GM21619 (cell line): ENCODE data around the gene RADIL.
"Not testable (repeated sequence)": the region's sequence is repeated elsewhere in the genome, so short reads cannot be mapped to it uniquely, and the experiment has no call there.

ENCODE experiments used
- ATAC-seq: cut with Tn5 transposase; IDR thresholded peaks from one replicate; pipeline ENCODE4 v1.9.1; 2021; ENCODE audit not compliant: unreplicated experiment

RADIL gene

GRCh38 chr7:4883372-4884144, at the start of gene RADIL:
Gene RADIL (minus strand): TSS chr7:4883716. CDS start chr7:4878139, 5,577 bp downstream.
- ATAC-seq, result peak; percentile 79

- no peak for ATAC-seq
Observed at GRCh38 chr7:4931943-4932342, 48.4 kb upstream of the RADIL start.

DNA sequence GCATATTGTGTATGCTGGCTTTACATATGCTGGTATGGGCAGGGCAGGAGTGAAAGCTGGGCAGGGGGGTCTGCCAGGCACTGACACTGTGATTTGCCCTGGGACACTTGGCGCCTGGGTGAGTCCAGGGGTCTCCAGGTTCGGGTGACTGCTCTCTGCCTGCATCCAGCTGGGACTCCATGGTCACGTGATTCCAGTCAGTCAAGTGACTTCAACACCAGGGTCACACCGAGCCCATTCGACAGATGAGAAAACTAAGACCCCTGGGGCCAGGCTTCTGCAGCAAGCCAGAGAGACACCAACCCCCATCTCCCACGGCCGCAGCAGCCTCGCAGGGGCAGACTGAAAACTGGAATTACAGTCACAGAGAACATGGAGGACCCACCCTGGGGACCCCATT, 45.5 kb upstream of the RADIL start:
- no peak for ATAC-seq

GRCh38 chr7:4928445-4928844, 44.9 kb upstream of the RADIL start:
- ATAC-seq, result no peak

DNA sequence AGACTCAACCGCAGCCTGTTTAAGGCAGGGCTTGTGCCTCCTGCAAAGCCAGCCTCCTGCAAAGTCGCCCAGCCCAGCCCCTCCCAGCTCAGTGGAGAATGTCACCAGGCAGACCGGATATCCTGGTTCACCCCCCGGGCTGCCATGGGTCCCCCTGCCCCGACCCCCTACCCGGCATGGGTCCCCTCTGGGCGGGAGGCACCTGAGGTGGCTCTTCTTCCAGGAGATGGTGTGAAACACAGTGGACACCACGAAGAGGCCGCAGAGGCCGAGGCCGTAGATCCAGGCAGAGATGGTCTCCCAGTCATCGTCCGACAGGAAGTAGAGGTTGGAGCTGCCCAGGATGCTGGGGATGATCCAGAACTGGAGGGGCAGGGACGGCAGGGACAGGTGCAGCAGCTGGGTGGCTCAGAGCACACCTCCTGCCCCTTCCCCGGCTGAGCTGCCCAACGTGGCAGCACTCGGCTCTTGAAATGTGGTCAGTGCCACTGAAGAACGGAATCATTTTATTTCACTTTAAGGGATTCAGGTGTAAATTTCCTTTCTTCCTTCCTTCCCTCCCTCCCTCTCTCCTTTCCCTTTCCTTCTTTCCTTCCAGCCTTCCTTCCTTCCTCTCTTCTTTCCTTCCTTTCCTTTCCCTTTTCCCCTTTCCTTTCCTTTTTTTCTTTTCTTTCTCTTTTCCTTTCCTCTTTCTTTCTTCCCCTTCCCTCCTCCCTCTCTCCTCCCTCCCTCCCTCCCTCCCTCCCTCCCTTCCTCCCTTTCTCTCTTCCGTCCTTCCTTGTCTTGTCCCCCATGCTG, 36.7 kb upstream of the RADIL start:
- no peak for ATAC-seq

GRCh38 chr7:4916113-4916512, 32.6 kb upstream of the RADIL start:
- ATAC-seq, result no peak

DNA sequence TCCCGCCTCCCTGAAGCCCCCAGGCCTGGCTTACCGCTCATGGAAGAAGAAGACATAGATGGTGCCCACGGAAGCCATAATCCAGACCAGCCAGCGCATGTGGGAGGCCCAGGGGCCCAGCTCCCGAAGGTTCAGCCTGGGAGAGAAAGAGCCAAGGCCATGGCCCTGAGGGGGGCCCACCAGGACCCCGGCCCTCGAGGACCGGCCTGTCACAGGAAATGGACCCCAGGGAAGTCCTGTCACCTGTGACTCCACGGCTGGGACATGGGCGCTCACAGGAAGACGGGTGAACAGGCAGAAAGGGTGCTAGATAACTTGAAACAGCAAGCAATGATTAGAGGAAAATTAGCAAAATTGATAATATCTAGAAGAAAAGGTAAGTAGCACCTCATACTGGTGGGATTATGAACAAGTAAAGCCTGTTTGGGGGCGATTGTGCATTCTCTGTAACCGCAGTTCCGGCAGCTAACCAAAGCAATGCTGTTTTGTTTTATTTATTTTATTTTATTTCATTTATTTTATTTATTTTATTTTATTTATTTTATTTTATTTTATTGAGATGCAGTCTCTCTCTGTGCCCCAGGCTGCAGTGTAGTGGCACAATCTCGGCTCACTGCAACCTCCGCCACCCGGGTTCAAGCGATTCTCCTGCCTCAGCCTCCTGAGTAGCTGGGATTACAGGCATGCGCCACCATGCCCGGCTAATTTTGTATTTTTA, 27.8 kb upstream of the RADIL start:
- ATAC-seq, result no peak

DNA sequence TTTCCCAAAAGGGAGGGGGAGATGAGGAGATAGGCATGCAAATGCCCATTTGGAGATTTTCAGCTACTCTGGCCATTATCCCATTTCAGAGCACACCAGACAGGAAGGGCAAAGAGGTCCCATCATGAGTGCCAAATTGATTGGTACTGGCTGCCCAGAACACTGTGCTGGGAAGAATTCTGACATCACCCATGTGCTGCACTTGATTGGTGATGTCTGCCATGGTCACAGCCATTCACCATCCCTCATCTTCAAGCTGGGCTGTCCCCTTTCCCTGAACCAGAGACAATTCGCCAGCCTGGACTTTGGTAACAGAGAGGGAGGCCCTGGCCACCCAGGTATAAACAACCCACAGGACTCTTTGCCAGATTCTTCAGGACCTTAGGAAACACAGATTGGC, 23.2 kb upstream of the RADIL start:
- ATAC-seq, result no peak

DNA sequence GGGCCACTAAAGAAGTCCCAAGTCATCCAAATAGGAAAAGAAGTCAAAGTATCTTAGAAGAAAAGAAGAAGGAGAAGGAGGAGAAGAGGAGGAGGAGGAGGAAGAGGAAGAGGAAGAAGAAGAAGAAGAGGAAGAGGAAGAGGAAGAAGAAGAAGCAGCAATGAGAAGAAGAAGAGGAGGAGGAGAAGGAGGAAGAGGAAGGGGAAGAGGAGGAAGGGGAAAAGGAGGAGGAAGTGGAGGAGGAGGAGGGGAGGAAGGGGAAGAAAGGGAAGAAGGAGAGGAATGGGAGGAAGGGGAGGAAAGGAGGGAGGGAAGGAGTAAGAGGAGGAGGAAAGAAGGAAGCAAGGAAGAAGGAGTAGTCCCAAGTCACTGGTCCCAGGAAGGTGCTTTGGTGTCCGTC, 21.7 kb upstream of the RADIL start:
- ATAC-seq, result no peak

DNA sequence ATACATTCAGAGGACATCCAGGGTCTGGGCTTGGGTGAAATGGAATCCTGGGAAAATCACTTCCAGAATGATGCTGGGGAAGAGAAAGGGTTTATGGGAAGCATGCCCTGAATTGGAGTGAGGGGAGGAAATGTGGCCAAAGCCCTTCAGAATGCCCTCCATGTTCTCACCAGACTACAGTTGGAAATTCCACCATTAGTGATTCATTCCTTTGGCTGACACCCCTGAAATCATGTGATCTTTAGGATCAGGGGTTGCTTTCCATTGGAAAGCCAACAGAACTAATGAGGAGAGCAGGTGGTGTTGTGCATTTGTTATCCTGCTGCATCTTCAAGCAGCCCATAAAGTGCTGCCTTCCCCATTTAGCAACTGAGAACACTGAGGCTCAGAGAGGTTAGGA, 20.8 kb upstream of the RADIL start:
- ATAC-seq, result no peak

GRCh38 chr7:4895766-4896165, 12.2 kb upstream of the RADIL start:
- ATAC-seq, result no peak

DNA sequence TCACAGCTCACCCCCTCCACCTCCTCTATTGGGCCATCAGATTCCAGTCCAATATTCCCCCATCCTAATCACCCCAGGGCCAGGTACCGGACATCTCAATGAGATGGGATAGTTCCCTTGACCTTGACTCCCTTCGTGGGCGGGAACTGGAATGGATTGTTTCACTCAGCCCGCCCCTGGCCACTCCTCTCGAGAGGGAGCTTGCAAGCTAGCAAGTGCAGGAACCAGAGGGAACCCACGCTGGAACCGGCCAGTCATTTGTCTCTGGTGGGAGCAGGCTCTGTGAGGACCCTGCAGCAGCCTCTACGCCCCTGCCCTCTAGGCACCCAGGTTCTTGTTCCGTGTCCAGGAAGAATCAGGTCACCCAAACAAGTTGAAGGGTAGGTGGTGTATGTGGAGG, 11.0 kb upstream of the RADIL start:
- no peak for ATAC-seq

- no peak for ATAC-seq
Observed at GRCh38 chr7:4893929-4894475, 10.5 kb upstream of the RADIL start.

- not testable (repeated sequence) for ATAC-seq
Observed at GRCh38 chr7:4893188-4893587, 9.7 kb upstream of the RADIL start.

GRCh38 chr7:4891522-4891921, 8.0 kb upstream of the RADIL start:
- ATAC-seq, result not testable (repeated sequence)

DNA sequence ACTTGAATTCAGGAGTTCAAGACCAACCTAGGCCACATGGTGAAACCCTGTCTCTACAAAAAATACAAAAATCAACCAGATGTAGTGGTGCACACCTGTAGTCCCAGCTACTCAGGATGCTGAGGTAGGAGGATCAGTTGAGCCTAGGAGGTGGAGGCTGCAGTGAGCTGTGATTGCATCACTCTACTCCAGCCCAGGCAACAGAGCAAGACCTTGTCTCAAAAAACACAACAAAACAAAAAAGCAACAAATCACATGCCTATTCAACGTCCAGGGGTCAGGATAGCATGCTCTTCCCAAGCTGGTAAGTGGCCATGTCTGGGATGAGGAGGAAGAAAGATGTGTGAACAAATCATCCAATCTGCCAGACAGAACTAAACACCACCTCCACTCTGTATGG, 6.2 kb upstream of the RADIL start:
- ATAC-seq, result no peak

- no peak for ATAC-seq
Observed at GRCh38 chr7:4888161-4888560, 4.6 kb upstream of the RADIL start.

DNA sequence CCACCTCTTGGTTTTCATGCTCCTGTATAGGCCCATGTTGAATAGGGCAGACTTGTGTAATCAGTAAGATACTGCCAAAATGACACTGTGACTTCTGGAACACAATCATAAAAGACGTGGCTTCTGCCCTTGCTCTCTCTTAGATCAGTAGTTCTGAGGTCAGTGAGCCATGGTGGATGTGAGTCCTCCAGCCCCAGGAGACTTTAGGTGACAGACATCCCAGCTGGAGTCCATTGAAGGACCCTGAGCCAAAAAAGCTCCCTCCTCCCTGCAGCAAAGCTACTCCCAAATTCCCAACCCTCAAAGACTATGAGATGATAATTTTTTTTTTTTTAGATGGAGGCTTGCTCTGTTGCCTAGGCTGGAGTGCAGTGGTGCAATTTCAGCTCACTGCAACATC, 3.2 kb upstream of the RADIL start:
- ATAC-seq, result no peak

- ATAC-seq, result no peak
Observed at GRCh38 chr7:4885317-4885807, 1.8 kb upstream of the RADIL start.

GRCh38 chr7:4884164-4884563, 648 bp upstream of the RADIL start:
- ATAC-seq, result no peak

DNA sequence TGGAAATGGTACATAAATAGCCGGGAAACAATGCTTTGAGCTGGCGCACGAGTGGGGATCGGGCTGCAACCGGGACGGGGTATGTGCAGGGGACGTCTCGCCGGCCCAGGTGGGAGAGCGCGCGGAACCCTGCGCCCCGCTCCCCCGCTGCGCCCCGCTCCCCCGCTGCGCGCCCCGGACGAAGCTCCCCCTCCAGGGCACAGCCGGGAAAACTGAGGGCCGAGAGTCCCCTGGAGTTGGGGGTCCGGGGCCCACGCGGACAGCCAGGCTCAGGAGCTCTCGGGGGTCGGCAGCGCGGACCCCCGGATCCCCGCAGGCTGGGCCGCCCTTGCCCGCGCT, 514 bp downstream of the RADIL start:
- ATAC-seq, result no peak
